Activated CD4-positive, alpha-beta T cell treated with anti-CD3 and anti-CD28 coated beads, Interleukin-2, amount 50 U/mL, for 16 hours (primary cell): Measurements from ENCODE around the gene GALM.
"Not testable (repeated sequence)": the region's sequence is repeated elsewhere in the genome, so short reads cannot be mapped to it uniquely, and the experiment has no call there.

ENCODE experiments used
- DNase-seq: peaks from one replicate; pipeline ENCODE4 v3.0.0-alpha.2; 2020

Gene GALM

DNA sequence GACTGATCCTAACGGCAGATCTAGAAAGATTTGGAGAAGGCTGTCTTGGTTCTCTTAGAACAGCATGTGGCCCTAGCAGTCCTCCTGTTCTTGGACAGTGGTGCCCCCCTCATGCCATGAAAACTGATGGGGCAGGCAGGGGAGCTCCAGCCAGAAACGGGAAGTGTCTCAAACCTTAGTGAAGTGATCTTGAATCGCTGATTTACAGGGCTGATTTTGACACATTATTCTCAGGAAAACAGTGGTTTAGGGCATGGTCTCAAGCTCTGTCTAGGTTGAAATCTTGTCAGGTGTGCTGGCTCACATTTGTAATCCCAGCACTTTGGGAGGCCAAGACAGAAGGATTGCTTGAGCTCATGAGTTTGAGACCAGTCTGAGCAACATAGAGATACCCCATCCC is 47.4 kb downstream of the GALM start:
- DNase-seq, result no peak

- not testable (repeated sequence) for DNase-seq
Measured at GRCh38 chr2:38714941-38715340, 49.0 kb downstream of the GALM start.

DNA sequence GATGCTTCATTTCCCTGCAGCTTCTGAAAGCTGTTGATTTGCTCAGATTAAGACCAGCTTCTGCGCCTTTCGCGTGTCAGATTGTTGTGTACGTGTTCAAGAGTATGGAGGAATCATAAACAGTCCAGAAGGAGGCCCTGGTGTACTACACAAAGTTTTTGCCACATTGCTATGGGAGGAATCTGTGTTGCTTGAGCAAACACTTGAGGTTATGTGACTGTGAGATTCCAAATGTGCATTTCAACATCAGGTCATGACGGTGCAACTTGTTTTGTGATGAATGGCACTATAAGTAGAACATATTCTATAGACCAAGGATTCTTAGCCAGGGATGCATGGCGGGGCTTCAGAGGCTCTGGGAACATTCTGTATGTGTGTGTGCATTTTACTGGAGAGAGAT is 50.3 kb downstream of the GALM start:
- DNase-seq, result no peak

GRCh38 chr2:38718601-38719000 is 52.7 kb downstream of the GALM start:
- no peak for DNase-seq

- DNase-seq, result no peak
Measured at GRCh38 chr2:38719706-38720105, 53.8 kb downstream of the GALM start.

DNA sequence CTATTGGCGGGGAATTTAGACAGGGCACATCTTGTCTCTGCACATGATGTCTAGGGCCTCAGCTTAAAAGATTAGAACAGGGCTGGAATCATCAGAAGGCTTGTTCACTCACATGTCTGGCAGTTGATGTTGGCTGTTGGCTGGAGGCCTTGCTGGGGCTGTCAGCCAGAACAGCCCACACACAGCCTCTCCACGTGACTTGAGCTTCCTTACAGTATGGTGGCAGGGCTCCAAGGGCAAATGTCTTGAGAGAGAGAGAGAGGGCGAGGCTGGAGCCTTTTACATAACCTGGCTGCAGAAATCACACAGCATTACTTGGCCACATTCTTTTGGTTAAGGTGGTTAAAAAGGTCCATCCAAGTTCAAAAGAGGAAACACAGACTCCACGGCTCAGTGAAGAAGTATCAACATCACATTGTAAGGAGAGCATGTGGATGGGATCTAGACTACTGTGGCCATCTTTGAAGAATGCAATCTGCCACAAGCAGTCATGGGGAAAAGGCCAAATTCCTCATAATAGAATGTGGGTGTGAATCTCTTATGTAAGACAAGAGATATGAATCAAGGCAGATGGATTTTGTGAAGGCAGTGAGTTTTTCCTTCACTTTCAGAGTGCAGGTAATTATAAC is 54.8 kb downstream of the GALM start:
- no peak for DNase-seq

GRCh38 chr2:38722271-38723061 is 56.6 kb downstream of the GALM start:
- DNase-seq, result peak; percentile 66

GRCh38 chr2:38723173-38723572 is 57.3 kb downstream of the GALM start:
- DNase-seq, result no peak

GRCh38 chr2:38727661-38728060 is 61.7 kb downstream of the GALM start:
- no peak for DNase-seq

DNA sequence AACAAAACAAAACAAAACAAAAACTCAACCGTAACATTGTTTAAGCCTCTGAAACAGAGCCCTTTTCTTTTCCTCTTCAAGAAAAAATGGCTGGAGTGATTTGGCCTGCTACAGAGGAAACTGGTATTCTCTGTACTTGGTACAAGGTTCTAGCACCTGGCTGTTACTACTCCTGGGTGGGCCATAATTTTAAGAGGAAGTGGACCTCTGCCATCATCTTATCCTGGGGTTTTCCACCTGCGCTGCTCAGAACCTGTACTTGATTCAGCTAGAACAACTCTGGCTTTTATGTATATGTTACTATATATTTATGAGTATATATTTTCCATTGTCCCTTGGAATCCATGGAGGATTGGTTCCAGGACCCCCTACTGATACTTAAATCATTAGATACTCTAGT is 62.8 kb downstream of the GALM start:
- DNase-seq, result no peak

DNA sequence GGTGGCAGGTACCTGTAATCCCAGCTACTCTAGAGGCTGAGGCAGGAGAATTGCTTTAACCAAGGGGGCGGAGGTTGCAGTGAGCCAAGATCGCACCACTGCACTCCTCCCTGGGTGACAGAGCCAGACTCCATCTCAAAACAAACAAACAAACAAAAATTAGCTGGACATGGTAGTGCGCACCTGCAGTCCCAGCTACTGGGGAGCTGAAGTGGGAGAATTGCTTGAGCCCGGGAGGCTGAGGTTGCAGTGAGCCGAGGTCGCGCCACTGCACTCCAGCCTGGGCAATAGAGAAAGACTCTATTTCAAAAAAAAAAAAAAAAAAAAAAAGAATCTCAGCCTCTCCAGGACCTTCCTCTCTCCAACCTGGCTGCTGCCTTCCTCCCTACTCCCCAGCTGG is 65.2 kb downstream of the GALM start:
- DNase-seq, result no peak

DNA sequence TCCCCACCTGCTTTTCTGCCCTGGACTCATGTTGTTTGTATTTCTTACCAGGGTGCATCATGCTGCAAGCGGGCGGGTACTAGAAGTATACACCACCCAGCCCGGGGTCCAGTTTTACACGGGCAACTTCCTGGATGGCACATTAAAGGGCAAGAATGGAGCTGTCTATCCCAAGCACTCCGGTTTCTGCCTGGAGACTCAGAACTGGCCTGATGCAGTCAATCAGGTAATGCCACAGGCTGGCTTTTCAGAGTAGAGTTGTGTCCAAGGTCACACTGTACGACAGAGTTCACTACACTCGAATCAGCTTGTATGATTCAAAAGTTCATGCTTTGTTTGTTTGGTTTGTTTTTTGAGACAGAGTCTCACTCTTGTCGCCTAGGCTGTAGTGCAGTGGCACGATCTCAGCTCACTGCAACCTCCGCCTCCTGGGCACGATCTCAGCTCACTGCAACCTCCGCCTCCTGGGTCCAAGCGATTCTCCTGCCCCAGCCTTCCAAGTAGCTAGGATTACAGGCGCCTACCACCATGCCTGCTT is 65.8 kb downstream of the GALM start:
- no peak for DNase-seq

GRCh38 chr2:38733300-38733971 is 67.5 kb downstream of the GALM start:
- DNase-seq, result no peak

GRCh38 chr2:38734299-38735058 is 68.6 kb downstream of the GALM start:
- no peak for DNase-seq

GRCh38 chr2:38735999-38736320 is 70.0 kb downstream of the GALM start:
- DNase-seq, result no peak

- DNase-seq, result not testable (repeated sequence)
Measured at GRCh38 chr2:38737000-38737698, 71.2 kb downstream of the GALM start.

- DNase-seq, result no peak
Measured at GRCh38 chr2:38737925-38738324, 72.0 kb downstream of the GALM start.

DNA sequence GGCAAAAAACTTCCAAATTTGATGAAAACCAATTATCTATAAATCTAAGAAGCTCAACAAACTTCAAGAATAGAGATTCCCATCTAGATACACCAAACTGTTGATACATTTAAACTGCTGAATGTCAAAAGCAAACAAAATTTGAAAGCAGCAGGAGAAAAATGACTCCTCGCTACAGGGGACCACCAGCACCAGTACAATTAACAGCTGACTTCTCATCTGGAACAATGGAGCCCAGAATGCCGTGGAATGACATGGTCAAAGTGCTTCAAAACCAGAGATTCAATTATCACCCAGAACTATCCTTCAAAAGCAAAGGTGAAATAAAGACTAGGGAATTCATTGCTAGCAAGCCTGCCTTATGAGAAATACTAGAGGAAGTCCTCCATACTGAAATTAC is 73.6 kb downstream of the GALM start:
- DNase-seq, result no peak

GRCh38 chr2:38740851-38741731 is 75.2 kb downstream of the GALM start:
- DNase-seq, result no peak

- no peak for DNase-seq
Measured at GRCh38 chr2:38742797-38743559, 77.1 kb downstream of the GALM start.
